ENCODE results near the gene ST6GALNAC6.
"Not testable (repeated sequence)": the region's sequence is repeated elsewhere in the genome, so short reads cannot be mapped to it uniquely, and the experiment has no call there.

Gene ST6GALNAC6

GRCh38 chr9:127854960-127855359 lies 44.4 kb downstream of the ST6GALNAC6 start:
- DNase-seq (ENCODE audit: low read depth in 2 of 2), result no peak

- no peak for DNase-seq (ENCODE audit: low read depth in 2 of 2)
Observed at GRCh38 chr9:127854184-127854806, 45.1 kb downstream of the ST6GALNAC6 start, which contains the start of gene ENG. ENG (minus strand) TSS chr9:127854658; CDS start chr9:127854355, 303 bp downstream.

GRCh38 chr9:127853312-127854183 lies 45.9 kb downstream of the ST6GALNAC6 start:
- DNase-seq (ENCODE audit: low read depth in 2 of 2), result no peak

GRCh38 chr9:127852829-127853228 lies 46.6 kb downstream of the ST6GALNAC6 start:
- no peak for DNase-seq (ENCODE audit: low read depth in 2 of 2)

GRCh38 chr9:127850286-127850830 lies 49.0 kb downstream of the ST6GALNAC6 start:
- DNase-seq (ENCODE audit: low read depth in 2 of 2), result no peak

GRCh38 chr9:127848756-127849504 lies 50.5 kb downstream of the ST6GALNAC6 start:
- no peak for DNase-seq (ENCODE audit: low read depth in 2 of 2)

GRCh38 chr9:127847833-127848755 lies 51.3 kb downstream of the ST6GALNAC6 start:
- DNase-seq (ENCODE audit: low read depth in 2 of 2), result no peak

- DNase-seq (ENCODE audit: low read depth in 2 of 2), result no peak
Observed at GRCh38 chr9:127847178-127847510, 52.3 kb downstream of the ST6GALNAC6 start.

GRCh38 chr9:127846443-127847177 lies 52.8 kb downstream of the ST6GALNAC6 start:
- no peak for DNase-seq (ENCODE audit: low read depth in 2 of 2)

GRCh38 chr9:127845619-127846018 lies 53.8 kb downstream of the ST6GALNAC6 start:
- not testable (repeated sequence) for DNase-seq (ENCODE audit: low read depth in 2 of 2)

- no peak for DNase-seq (ENCODE audit: low read depth in 2 of 2)
Observed at GRCh38 chr9:127844821-127845359, 54.5 kb downstream of the ST6GALNAC6 start.

GRCh38 chr9:127841087-127841835 lies 58.1 kb downstream of the ST6GALNAC6 start:
- DNase-seq (ENCODE audit: low read depth in 2 of 2), result no peak

- no peak for DNase-seq (ENCODE audit: low read depth in 2 of 2)
Observed at GRCh38 chr9:127838375-127839078, 60.9 kb downstream of the ST6GALNAC6 start.

GRCh38 chr9:127837346-127837745 lies 62.1 kb downstream of the ST6GALNAC6 start:
- DNase-seq (ENCODE audit: low read depth in 2 of 2), result no peak

GRCh38 chr9:127836561-127836960 lies 62.8 kb downstream of the ST6GALNAC6 start:
- not testable (repeated sequence) for DNase-seq (ENCODE audit: low read depth in 2 of 2)

GRCh38 chr9:127835991-127836516 lies 63.3 kb downstream of the ST6GALNAC6 start:
- DNase-seq (ENCODE audit: low read depth in 2 of 2), result no peak
